Panc1 (cell line): ENCODE measurements around the gene RNF4.

Experiments used
- CTCF ChIP-seq: fragments of 450-650 bp; IDR thresholded peaks from 2 replicates; pipeline ENCODE4 v1.5.1; 2017; ENCODE audit warnings: mild to moderate bottlenecking
- POLR2AphosphoS5 ChIP-seq: IDR thresholded peaks from 2 replicates; pipeline ENCODE4 v1.6.1; 2012; ENCODE audit warnings: mild to moderate bottlenecking, low read depth, low read length, moderate library complexity
- REST ChIP-seq, 2 experiments: IDR thresholded peaks; 2 replicates each; pipeline ENCODE4 v1.6.1; 2011 to 2012; ENCODE audit warnings: low read depth in 2 of 2, control low read depth in 1 of 2, low read length in 1 of 2, mild to moderate bottlenecking in 1 of 2, moderate library complexity in 1 of 2; ENCODE audit not compliant: insufficient read depth in 1 of 2

GRCh38 chr4:2469192-2469984, 482 bp downstream of the RNF4 start:
- TF ChIP-seq CTCF (no peak), POLR2AphosphoS5 (no peak; the same call in 1 of the 2 replicates), REST (IDR thresholded peaks at IDR 0.05; ENCODE audit: insufficient read depth in 1 of 2, low read depth in 2 of 2, low read length in 1 of 2) (0 out of 4 replicates have a peak, but pooled peaks of 1 of the 2 experiments have one; percentile 5)
